BLaER1 treated with 17β-estradiol and CSF1 and Interleukin-3, amounts not matched to agents 10 nM and 100 nM (cell line): ENCODE measurements around the gene LRRC61.
A peak's percentile ranks its signal among the peaks of the same experiment; 100 is the strongest.

Source experiments
- H3K27ac ChIP-seq, 11 experiments: shearing (Covaris generic); formaldehyde crosslinking; 2 replicates each; pipeline ENCODE4 v1.8.1; 2022
- H3K27me3 ChIP-seq, 11 experiments: shearing (Covaris generic); formaldehyde crosslinking; 2 replicates each; pipeline ENCODE4 v1.8.1; 2022
- H3K36me3 ChIP-seq, 11 experiments: shearing (Covaris generic); formaldehyde crosslinking; 2 replicates each; pipeline ENCODE4 v1.8.1; 2022
- H3K4me1 ChIP-seq, 10 experiments: shearing (Covaris generic); formaldehyde crosslinking; 2 replicates each; pipeline ENCODE4 v1.8.1; 2022
- H3K4me2 ChIP-seq, 11 experiments: shearing (Covaris generic); formaldehyde crosslinking; 2 replicates each; pipeline ENCODE4 v1.8.1; 2022
- H3K4me3 ChIP-seq, 10 experiments: shearing (Covaris generic); formaldehyde crosslinking; 2 replicates each; pipeline ENCODE4 v1.8.1; 2022
- H3K9ac ChIP-seq, 11 experiments: shearing (Covaris generic); formaldehyde crosslinking; 2 replicates each; pipeline ENCODE4 v1.8.1; 2022
- H3K9me3 ChIP-seq, 11 experiments: shearing (Covaris generic); formaldehyde crosslinking; replicated peaks in 1 of 11; 2 replicates each; pipeline ENCODE4 v1.8.1; 2022
- H4K20me1 ChIP-seq, 11 experiments: shearing (Covaris generic); formaldehyde crosslinking; 2 replicates each; pipeline ENCODE4 v1.8.1; 2022
- Cebpa-rat ChIP-seq, 11 experiments: shearing (Covaris generic); IDR thresholded peaks; 2 replicates each; pipeline ENCODE4 v1.8.1; 2022

Gene LRRC61

DNA sequence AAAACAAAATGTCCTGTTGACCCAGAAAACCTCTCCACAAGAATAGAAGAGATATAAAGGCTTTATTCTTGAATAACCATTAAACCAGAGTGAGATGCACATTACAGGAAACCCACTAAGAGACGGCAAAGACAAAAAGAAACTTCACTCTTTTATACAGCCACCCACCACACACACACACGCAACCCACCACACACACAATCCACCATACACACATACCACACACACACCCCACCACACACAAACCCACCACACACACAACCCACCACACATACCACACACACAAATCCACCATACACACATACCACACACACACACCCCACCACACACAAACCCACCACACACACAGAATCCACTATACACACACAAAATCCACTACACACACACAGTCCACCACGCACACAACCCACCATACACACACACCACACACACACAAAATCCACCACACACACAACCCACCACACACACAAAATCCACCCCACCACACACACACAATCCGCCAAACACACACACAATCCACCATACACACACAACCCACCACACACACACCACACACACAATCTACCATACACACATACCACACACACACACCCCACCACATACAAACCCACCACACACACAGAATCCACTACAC lies 36.0 kb downstream of the LRRC61 start:
- H3K4me1 ChIP-seq, result peaks cover 9 to 65% (median 48%) of the 10 kb centered on the region in 10 experiments
- no peaks in the 10 kb centered on the region for H4K20me1 ChIP-seq
- H3K9me3 ChIP-seq, result 0 out of 22 replicates have a peak, but pooled peaks cover 0 to 3% (median 0%) of the 10 kb centered on the region in 11 experiments
- no peaks in the 10 kb centered on the region for H3K36me3 ChIP-seq
- 0 out of 22 replicates have a peak overlapping the region, but pooled peaks of 2 of the 11 experiments have one; percentile 2 to 14 for H3K27ac ChIP-seq
- H3K4me3 ChIP-seq, result no peak overlapping the region
- H3K4me2 ChIP-seq, result peak overlapping the region in 1 of 11 experiments; percentile 53; a peak in 2 of 22 replicates
- H3K9ac ChIP-seq, result no peak overlapping the region
- H3K27me3 ChIP-seq, result no peaks in the 10 kb centered on the region
- TF ChIP-seq Cebpa-rat (IDR thresholded peaks at IDR 0.05), result no peak

DNA sequence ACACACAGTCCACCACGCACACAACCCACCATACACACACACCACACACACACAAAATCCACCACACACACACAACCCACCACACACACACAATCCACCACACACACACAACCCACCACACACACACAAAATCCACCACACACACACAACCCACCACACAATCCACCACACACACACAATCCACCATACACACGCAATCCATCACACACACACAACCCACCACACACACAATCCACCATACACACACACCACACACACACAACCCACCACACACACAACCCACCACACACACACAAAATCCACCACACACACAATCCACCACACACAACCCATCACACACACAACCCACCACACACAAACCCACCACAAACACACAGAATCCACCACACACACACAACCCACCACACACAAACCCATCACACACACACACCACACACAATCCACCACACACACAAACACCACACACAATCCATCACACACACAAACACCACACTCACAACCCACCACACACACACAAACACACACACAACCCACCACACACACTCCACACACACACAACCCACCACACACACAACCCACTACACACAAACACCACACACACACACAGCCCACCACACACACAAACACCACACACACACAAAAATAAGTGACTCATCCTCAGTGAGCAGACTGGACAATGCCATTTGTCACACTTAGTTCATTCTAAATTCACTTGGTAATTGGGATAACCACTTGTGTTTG lies 36.6 kb downstream of the LRRC61 start:
- no peaks in the 10 kb centered on the region for H4K20me1 ChIP-seq
- no peaks in the 10 kb centered on the region for H3K27me3 ChIP-seq
- no peak overlapping the region for H3K4me2 ChIP-seq
- H3K27ac ChIP-seq, result 0 out of 22 replicates have a peak overlapping the region, but pooled peaks of 2 of the 11 experiments have one; percentile 2 to 14
- TF ChIP-seq Cebpa-rat (IDR thresholded peaks at IDR 0.05), result no peak
- H3K4me3 ChIP-seq, result no peak overlapping the region
- peaks cover 13 to 70% (median 54%) of the 10 kb centered on the region in 10 experiments for H3K4me1 ChIP-seq
- H3K36me3 ChIP-seq, result no peaks in the 10 kb centered on the region
- no peak overlapping the region for H3K9ac ChIP-seq
- H3K9me3 ChIP-seq, result 0 out of 22 replicates have a peak, but pooled peaks cover 0 to 2% (median 0%) of the 10 kb centered on the region in 11 experiments

DNA sequence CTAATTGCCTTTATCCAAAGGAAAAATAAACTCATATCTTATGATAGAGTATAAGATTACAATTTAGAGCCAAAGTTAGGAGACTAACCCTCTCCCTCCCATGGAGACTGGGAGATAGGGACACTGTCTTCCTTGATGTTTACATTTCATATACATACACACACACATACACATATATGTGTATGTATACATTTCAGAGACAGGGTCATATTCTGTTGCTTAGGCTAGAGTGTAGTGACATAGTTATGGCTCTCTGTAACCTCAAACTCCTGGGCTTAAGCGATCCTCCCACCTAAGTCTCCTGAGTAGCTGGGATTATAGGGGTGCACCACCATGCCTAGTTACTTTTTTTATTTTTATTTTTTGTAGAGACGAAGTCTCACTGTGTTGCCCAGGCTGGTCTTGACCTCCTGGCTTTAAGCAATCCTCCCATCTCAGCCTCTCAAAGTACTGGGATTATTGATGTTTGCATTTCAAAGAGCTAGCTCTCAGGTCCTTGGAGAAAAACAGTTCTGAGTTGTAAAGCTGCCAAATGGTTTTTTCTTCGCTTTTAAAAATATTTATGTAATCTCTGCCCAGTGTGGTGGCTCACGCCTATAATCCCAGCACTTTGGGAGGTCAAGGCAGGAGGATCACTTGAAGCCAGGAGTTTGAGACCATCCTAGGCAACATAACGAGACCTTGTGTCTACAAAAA lies 37.4 kb downstream of the LRRC61 start:
- no peak for TF ChIP-seq Cebpa-rat (IDR thresholded peaks at IDR 0.05)
- H3K9me3 ChIP-seq, result no peaks in the 10 kb centered on the region
- H3K27me3 ChIP-seq, result no peaks in the 10 kb centered on the region
- no peak overlapping the region for H3K27ac ChIP-seq
- no peaks in the 10 kb centered on the region for H4K20me1 ChIP-seq
- no peak overlapping the region for H3K9ac ChIP-seq
- peaks cover 18 to 71% (median 54%) of the 10 kb centered on the region in 10 experiments for H3K4me1 ChIP-seq
- H3K4me2 ChIP-seq, result no peak overlapping the region
- H3K4me3 ChIP-seq, result no peak overlapping the region
- no peaks in the 10 kb centered on the region for H3K36me3 ChIP-seq

DNA sequence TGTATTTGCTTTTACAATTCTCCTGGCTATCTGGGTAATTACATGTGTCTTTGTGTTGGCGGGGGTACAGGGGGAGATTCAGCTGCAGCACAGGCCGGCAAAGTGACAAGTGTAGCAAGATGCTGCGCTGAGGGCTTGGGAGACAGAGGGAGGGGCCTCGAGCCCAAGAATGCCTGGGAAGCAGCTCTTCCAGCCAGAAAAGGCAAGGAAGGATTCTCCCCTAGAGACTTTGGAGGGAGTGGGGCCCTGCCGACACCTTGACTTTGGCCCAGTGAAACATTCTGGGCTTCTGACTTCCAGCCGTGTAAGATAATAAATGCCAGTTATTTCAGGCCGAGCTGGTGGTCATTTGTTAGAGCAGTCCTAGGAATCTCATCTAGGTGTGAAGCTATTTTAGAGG lies 38.2 kb downstream of the LRRC61 start:
- H4K20me1 ChIP-seq, result no peaks in the 10 kb centered on the region
- no peaks in the 10 kb centered on the region for H3K36me3 ChIP-seq
- no peak for TF ChIP-seq Cebpa-rat (IDR thresholded peaks at IDR 0.05)
- H3K27me3 ChIP-seq, result no peaks in the 10 kb centered on the region
- H3K9me3 ChIP-seq, result no peaks in the 10 kb centered on the region
- no peak overlapping the region for H3K4me3 ChIP-seq
- no peak overlapping the region for H3K9ac ChIP-seq
- H3K4me2 ChIP-seq, result no peak overlapping the region
- H3K4me1 ChIP-seq, result peaks cover 27 to 73% (median 59%) of the 10 kb centered on the region in 10 experiments
- H3K27ac ChIP-seq, result no peak overlapping the region

- no peak overlapping the region for H3K4me3 ChIP-seq
- no peaks in the 10 kb centered on the region for H3K9me3 ChIP-seq
- no peaks in the 10 kb centered on the region for H3K27me3 ChIP-seq
- no peaks in the 10 kb centered on the region for H4K20me1 ChIP-seq
- H3K4me1 ChIP-seq, result peaks cover 33 to 72% (median 59%) of the 10 kb centered on the region in 10 experiments
- peak overlapping the region in 7 of 11 experiments; percentile 35 to 82 (median 76); a peak in 11 of 22 replicates for H3K4me2 ChIP-seq
- no peaks in the 10 kb centered on the region for H3K36me3 ChIP-seq
- H3K27ac ChIP-seq, result no peak overlapping the region
- no peak for TF ChIP-seq Cebpa-rat (IDR thresholded peaks at IDR 0.05)
- no peak overlapping the region for H3K9ac ChIP-seq
These were observed 38.9 kb downstream of the LRRC61 start for GRCh38 chr7:150361807-150362621.

DNA sequence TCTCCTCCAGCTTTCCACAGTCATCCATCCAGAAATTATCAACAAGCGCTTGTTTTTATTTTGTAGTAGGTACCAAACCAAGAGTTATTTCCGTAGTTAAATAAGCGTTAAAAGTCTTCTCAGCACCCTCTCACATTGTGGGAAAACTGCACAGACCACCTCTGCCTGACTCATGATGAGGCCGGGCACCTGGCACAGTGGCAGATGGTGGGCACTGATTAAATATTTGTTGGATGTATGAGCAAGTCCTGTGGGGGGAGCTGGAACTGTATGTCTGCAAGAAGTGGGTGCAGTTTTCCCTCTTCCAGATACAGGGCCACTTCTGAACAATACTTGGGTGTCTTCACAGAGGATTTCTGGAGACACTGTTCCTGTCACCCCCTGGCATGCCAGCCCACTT lies 40.2 kb downstream of the LRRC61 start:
- TF ChIP-seq Cebpa-rat (IDR thresholded peaks at IDR 0.05), result no peak
- H3K36me3 ChIP-seq, result no peaks in the 10 kb centered on the region
- H3K27ac ChIP-seq, result peak overlapping the region in 7 of 11 experiments; percentile 41 to 66 (median 54); a peak in 15 of 22 replicates
- no peak overlapping the region for H3K4me3 ChIP-seq
- peaks cover 44 to 72% (median 59%) of the 10 kb centered on the region in 10 experiments for H3K4me1 ChIP-seq
- H3K4me2 ChIP-seq, result peak overlapping the region; percentile 67 to 89 (median 79)
- H3K9ac ChIP-seq, result peak overlapping the region in 3 of 11 experiments; percentile 12 to 48 (median 14); a peak in 4 of 22 replicates
- no peaks in the 10 kb centered on the region for H3K9me3 ChIP-seq
- no peaks in the 10 kb centered on the region for H3K27me3 ChIP-seq
- no peaks in the 10 kb centered on the region for H4K20me1 ChIP-seq

DNA sequence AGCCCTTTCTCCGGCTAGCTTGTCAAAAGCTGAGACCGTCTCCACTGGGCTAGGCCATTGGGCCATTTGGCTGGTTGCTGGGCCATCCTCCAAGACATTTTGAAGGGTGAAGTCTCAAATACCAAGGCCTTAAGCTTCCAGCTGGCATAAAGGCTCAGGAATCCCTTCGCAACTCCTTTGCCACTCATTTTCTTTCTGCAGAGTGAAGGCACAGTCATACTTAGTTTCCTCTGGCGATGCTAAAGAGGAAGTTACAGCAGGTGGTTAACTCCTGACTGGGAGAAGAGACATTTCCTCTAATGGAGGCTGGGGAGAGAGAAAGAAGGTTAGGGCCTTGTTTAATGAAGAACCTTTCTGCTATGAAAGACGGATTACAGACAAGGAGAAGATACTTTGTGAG lies 40.7 kb downstream of the LRRC61 start:
- TF ChIP-seq Cebpa-rat (IDR thresholded peaks at IDR 0.05), result no peak
- H4K20me1 ChIP-seq, result no peaks in the 10 kb centered on the region
- H3K27me3 ChIP-seq, result no peaks in the 10 kb centered on the region
- peak overlapping the region in 3 of 11 experiments; percentile 12 to 48 (median 14); a peak in 5 of 22 replicates for H3K9ac ChIP-seq
- no peaks in the 10 kb centered on the region for H3K36me3 ChIP-seq
- H3K4me1 ChIP-seq, result peaks cover 44 to 68% (median 57%) of the 10 kb centered on the region in 10 experiments
- peak overlapping the region in 8 of 11 experiments; percentile 40 to 66 (median 54); a peak in 18 of 22 replicates for H3K27ac ChIP-seq
- no peaks in the 10 kb centered on the region for H3K9me3 ChIP-seq
- peak overlapping the region; percentile 67 to 89 (median 79) for H3K4me2 ChIP-seq
- H3K4me3 ChIP-seq, result no peak overlapping the region

DNA sequence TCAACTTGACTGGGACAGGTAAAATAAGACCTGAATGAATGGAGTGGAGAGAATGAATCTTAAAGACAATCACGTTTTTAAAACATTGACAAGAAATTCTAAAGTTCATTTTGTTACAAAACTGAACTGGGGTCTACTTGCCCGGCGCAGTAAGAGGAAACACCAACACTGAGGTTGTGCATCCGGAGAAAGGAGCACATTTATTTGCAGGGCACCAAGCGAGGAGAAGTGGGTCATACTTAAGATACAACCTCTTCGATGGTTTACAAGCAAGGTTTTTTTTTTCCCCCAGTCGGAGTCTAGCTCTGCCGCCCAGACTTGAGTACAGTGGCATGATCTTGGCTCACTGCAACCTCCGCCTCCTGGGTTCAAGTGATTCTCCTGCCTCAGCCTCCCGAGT lies 42.0 kb downstream of the LRRC61 start:
- Histone ChIP-seq H3K9me3 (no peaks in the 10 kb centered on the region), H3K4me1 (peaks cover 52 to 71% (median 64%) of the 10 kb centered on the region in 10 experiments), H3K36me3 (peaks cover 0 to 6% (median 0%) of the 10 kb centered on the region in 11 experiments; a peak in 4 of 22 replicates), H4K20me1 (peaks cover 5 to 11% (median 7%) of the 10 kb centered on the region in 11 experiments; a peak in 16 of 22 replicates), H3K4me3 (no peak overlapping the region), H3K27me3 (no peaks in the 10 kb centered on the region), H3K4me2 (peak overlapping the region in 5 of 11 experiments; percentile 43 to 96 (median 59); a peak in 11 of 22 replicates), H3K9ac (no peak overlapping the region; a peak in 1 of 22 replicates), H3K27ac (peak overlapping the region in 8 of 11 experiments; percentile 21 to 99 (median 72); a peak in 10 of 22 replicates)
- TF ChIP-seq Cebpa-rat (IDR thresholded peaks at IDR 0.05), result no peak
